Activated T-cell treated with anti-CD3 and anti-CD28 coated beads, Interleukin-2, amount 50 U/mL, for 24 hours (primary cell): ENCODE data around the gene VPS26B.
"Not testable (repeated sequence)": the region's sequence is repeated elsewhere in the genome, so short reads cannot be mapped to it uniquely, and the experiment has no call there.

Source experiments
- DNase-seq: peaks from one replicate; pipeline ENCODE4 v3.0.0-alpha.2; 2020
- H3K27ac Mint-ChIP-seq: 2 replicates; pipeline ENCODE4 v1.8.0; 2020; ENCODE audit warnings: mild to moderate bottlenecking, mixed read lengths
- H3K27me3 Mint-ChIP-seq: 2 replicates; pipeline ENCODE4 v1.8.0; 2020; ENCODE audit warnings: mixed read lengths
- H3K36me3 Mint-ChIP-seq: 2 replicates; pipeline ENCODE4 v1.8.0; 2020; ENCODE audit warnings: low read depth, mixed read lengths
- H3K4me1 Mint-ChIP-seq: 2 replicates; pipeline ENCODE4 v1.8.0; 2020; ENCODE audit warnings: low read depth, mixed read lengths
- H3K4me3 Mint-ChIP-seq: 2 replicates; pipeline ENCODE4 v1.8.0; 2020; ENCODE audit warnings: mild to moderate bottlenecking, moderate library complexity, mixed read lengths
- H3K9me3 Mint-ChIP-seq: 2 replicates; pipeline ENCODE4 v1.8.0; 2020; ENCODE audit warnings: mixed read lengths

VPS26B gene

GRCh38 chr11:134275534-134276395 lies 51.3 kb downstream of the VPS26B start, which contains the start of gene GLB1L3:
GLB1L3 (plus strand) TSS chr11:134276379; CDS start chr11:134276741, 362 bp downstream.
- Mint-ChIP-seq H3K4me3 (peak within 1 kb of the TSS; percentile 87), H3K36me3 (peaks cover 18% of the 10 kb centered on the region), H3K27ac (peak within 1 kb of the TSS; percentile 92), H3K9me3 (no peaks in the 10 kb centered on the region), H3K4me1 (peaks cover 47% of the 10 kb centered on the region), H3K27me3 (peaks cover 12% of the 10 kb centered on the region)
- peak; percentile 87 for DNase-seq

DNA sequence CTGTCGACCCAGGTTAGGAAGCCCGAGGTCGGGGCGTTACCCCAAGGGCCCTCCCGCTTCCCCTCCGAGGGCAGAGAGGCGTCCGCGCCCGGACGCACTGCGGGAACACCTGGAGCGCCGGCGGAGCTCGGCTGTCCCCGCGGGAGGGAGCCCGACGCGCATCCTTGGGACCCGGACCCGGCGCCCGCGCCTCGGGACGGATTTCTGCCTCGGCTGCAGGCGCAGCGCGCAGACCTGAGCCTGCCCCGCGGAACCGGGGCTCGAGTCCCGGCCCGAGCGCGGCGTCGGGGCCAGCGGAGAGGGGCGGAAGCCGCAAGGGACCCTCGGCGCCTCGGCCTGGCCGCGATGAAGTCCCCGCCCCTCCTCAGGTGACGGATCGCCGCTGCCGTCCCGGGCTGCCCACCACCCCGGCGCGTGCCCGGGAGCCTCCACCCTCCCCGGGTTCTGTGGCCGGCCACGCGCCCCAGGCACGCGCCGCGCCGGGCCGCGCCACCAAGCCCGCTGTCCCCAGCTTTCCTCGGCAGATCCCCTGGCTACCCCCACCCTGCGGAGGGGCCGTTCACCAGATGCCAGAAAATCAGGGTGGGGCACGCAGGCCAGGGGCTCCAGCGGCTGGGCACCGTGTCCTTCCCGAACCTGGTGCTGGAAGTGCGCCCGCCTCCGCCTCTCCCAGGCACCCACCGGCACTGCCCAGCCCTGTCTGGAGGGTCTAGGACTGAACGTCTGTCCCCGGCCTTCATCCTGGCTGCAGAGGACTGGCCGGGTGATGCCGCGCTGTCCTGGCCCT lies 52.1 kb downstream of the VPS26B start:
- no peaks in the 10 kb centered on the region for H3K9me3 Mint-ChIP-seq
- peak overlapping the region; percentile 92 for H3K27ac Mint-ChIP-seq
- H3K4me1 Mint-ChIP-seq, result peaks cover 41% of the 10 kb centered on the region

DNA sequence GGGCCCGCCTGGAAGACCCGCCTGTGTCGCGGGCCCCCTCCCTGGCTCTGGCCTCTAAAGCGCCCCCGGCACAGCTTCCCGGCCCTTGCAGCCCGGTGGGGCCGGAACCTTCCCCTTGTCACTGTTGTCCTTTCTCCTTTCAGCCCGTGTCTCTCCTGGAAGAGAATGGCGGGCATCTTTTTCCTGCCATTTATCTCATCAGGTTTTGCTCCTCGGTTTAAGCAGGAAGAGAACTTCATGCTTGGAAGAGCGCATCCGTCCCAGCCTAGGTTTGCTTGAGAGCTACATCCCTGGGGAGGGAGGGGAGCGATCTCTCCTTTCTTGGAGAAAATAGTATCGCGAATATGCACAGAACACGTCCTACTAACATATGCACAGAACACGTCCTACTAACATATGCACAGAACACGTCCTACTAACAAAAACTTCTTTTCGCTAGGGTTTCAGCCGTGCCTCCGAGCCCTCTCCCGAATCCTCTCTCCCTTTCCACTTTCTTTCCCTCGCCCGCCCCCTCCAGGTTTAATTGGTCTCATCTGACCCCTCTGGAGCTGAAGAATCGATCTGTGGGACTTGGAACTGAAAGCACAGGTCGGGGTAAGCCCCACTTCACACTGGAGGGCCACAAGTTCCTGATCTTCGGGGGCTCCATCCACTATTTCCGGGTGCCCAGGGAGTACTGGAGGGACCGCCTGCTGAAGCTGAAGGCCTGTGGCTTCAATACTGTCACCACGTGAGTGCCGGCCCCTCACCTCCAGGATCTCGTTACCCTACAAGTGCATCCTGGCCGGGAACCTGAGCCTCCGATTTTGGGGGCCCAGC lies 52.9 kb downstream of the VPS26B start:
- Mint-ChIP-seq H3K27ac (peak overlapping the region; percentile 55), H3K9me3 (no peaks in the 10 kb centered on the region), H3K36me3 (peaks cover 17% of the 10 kb centered on the region), H3K27me3 (peaks cover 13% of the 10 kb centered on the region), H3K4me1 (peaks cover 39% of the 10 kb centered on the region), H3K4me3 (peak overlapping the region; percentile 76)
- DNase-seq, result no peak

More for the DNA sequence above, 52.1 kb downstream of the VPS26B start:
- peak overlapping the region; percentile 87 for H3K4me3 Mint-ChIP-seq
- peak; percentile 50 for DNase-seq
- H3K36me3 Mint-ChIP-seq, result peaks cover 18% of the 10 kb centered on the region
- peaks cover 12% of the 10 kb centered on the region for H3K27me3 Mint-ChIP-seq

- Mint-ChIP-seq H3K27ac (no peak overlapping the region), H3K27me3 (peaks cover 15% of the 10 kb centered on the region)
These were observed 53.9 kb downstream of the VPS26B start for GRCh38 chr11:134278356-134278755.

GRCh38 chr11:134281635-134282034 lies 57.2 kb downstream of the VPS26B start:
- DNase-seq, H3K9me3 Mint-ChIP-seq, H3K27ac Mint-ChIP-seq, H3K4me1 Mint-ChIP-seq, H3K36me3 Mint-ChIP-seq, H3K4me3 Mint-ChIP-seq: not testable (repeated sequence)
- peaks cover 15% of the 10 kb centered on the region for H3K27me3 Mint-ChIP-seq

More at GRCh38 chr11:134278356-134278755, 53.9 kb downstream of the VPS26B start:
- H3K9me3 Mint-ChIP-seq, result no peaks in the 10 kb centered on the region
- no peak overlapping the region for H3K4me3 Mint-ChIP-seq
- peaks cover 10% of the 10 kb centered on the region for H3K36me3 Mint-ChIP-seq
- no peak for DNase-seq
- H3K4me1 Mint-ChIP-seq, result peaks cover 30% of the 10 kb centered on the region

DNA sequence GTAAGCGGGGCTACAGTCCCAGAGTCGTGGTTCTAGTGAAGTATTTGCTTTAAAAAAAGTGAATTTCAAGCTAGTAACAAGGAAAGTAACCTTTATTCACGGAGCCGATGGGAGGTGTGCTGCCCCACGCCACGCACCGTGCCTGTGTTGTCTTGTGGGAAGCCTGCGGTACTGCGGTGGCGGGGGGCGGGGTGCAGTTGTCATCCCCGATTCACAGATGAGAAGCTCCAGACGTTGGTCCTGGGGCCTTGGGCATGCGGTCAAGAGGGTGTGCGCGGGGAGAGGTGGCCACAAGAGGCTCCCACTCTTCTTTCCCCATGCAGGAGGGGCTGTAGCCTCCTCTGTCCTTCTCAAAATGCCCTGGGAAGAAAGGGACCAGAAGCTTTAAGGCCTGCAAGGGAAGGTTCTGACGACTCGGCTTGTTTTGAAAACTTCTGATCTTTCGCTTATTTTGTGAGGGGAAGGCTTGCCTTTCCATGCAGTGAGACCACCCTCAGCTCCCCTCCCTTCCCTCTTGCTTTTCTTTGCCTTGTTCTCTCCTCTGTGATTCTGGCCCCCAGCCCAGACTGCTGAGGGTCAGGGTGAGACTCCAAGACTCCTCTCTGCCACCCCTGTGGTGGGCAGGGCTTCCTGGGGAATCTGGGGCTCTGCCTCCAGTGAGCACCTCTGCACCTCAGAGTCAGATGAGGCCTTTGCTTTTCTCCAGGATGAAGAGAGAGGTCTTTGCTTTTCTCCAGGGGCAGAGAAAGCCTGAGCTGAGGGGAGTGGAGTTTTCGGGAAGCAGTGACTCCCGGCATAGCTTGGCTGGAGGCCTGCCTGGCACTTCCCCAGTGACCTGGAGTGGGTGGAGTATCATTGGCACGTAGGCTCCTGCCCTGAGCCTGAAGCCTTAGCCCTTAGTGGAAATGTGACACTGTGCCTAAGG lies 57.9 kb downstream of the VPS26B start:
- no peaks in the 10 kb centered on the region for H3K9me3 Mint-ChIP-seq
- H3K36me3 Mint-ChIP-seq, result peaks cover 7% of the 10 kb centered on the region
- no peak overlapping the region for H3K4me3 Mint-ChIP-seq
- H3K27ac Mint-ChIP-seq, result no peak overlapping the region
- peaks cover 11% of the 10 kb centered on the region for H3K27me3 Mint-ChIP-seq
- DNase-seq, result no peak
- H3K4me1 Mint-ChIP-seq, result peaks cover under 1% of the 10 kb centered on the region

DNA sequence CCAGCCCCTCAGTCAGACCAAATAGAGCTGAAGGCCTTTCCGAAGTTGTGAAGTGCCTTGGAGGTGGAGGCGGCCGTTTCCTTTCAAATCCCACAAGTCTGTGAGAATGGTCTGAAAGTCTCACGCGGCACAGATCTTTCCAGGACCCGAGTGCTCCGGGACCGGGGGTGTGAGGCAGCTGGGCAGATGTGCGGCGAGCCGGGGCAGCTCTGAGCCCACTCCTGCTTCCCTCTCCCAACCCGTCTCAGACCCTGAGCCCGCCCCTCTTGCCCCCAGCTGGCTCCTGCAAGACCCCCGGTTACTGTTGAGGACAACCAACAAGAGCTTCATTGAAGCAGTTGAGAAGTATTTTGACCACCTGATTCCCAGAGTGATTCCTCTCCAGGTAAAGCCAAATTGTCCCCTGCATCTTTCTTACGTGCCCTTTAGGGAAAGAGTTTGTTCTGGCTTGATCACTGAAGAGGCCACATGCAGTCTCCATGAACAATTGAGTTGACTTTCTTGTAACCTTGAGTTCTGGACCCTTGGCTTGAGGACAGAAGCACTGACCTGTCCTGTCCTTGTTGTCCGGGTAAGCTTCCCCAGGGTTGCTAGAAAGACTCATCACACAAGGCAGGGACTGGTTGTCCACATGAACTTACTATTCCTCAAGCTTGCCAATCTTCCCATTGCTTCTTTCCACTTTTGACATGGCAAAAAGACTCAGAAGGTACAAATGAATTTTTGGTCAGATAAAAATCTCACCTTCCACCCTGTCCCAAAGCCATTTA lies 59.2 kb downstream of the VPS26B start:
- H3K36me3 Mint-ChIP-seq, result peaks cover 7% of the 10 kb centered on the region
- H3K27ac Mint-ChIP-seq, result no peak overlapping the region

GRCh38 chr11:134284349-134284748 lies 59.9 kb downstream of the VPS26B start:
- DNase-seq, H3K9me3 Mint-ChIP-seq, H3K4me1 Mint-ChIP-seq, H3K27ac Mint-ChIP-seq, H3K36me3 Mint-ChIP-seq, H3K4me3 Mint-ChIP-seq, H3K27me3 Mint-ChIP-seq: not testable (repeated sequence)

More for the DNA sequence above, 59.2 kb downstream of the VPS26B start:
- H3K9me3 Mint-ChIP-seq, result no peaks in the 10 kb centered on the region
- H3K4me1 Mint-ChIP-seq, result no peaks in the 10 kb centered on the region
- H3K27me3 Mint-ChIP-seq, result peaks cover 4% of the 10 kb centered on the region
- no peak for DNase-seq
- H3K4me3 Mint-ChIP-seq, result no peak overlapping the region

DNA sequence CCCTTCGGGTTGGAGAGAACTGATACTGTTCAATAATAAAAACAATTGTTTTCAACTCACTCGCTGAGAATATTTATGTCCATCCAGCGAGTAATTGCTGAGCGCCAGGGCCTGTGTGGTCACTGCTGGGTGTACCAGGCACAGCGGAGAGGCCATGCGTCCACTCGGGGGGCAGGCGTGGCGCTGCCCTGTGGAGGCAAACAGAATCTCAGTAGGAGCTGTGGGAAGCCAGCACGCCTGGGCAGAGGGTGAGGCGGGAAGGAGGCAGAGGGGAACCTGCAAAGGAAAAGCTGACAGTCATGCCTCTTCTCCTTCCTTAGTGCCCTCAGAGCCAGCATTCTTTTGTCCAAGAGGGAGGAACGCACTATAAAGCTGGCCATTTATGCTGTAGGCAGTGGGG lies 63.1 kb downstream of the VPS26B start:
- no peak overlapping the region for H3K4me3 Mint-ChIP-seq
- H3K4me1 Mint-ChIP-seq, result no peaks in the 10 kb centered on the region
- no peak overlapping the region for H3K27ac Mint-ChIP-seq
- H3K36me3 Mint-ChIP-seq, result peaks cover 7% of the 10 kb centered on the region
- peaks cover under 1% of the 10 kb centered on the region for H3K27me3 Mint-ChIP-seq
- H3K9me3 Mint-ChIP-seq, result no peaks in the 10 kb centered on the region
- DNase-seq, result no peak

DNA sequence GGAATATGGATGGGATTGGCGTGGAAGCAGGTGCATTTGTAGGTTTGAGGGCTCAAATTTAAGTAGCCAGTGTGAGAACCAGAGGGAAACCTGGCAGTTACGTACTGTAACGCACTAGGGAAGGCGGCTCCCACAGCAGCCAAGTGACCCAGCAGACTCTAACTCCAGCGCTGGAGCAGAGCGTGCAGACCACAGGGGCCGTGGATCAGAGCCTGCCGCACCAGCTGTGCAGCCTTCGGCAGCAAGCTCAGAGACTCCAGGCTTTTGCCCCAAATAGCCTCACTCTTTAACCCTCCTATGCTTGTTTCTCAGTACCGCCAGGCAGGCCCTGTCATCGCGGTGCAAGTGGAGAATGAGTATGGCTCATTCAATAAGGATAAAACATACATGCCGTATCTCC lies 64.0 kb downstream of the VPS26B start:
- no peak for DNase-seq
- Mint-ChIP-seq H3K36me3 (peaks cover 7% of the 10 kb centered on the region), H3K27ac (no peak overlapping the region), H3K9me3 (no peaks in the 10 kb centered on the region), H3K4me3 (no peak overlapping the region), H3K4me1 (no peaks in the 10 kb centered on the region), H3K27me3 (no peaks in the 10 kb centered on the region)

- Mint-ChIP-seq H3K4me1 (no peaks in the 10 kb centered on the region), H3K27me3 (no peaks in the 10 kb centered on the region), H3K4me3 (no peak overlapping the region), H3K36me3 (peaks cover under 1% of the 10 kb centered on the region), H3K9me3 (no peaks in the 10 kb centered on the region), H3K27ac (no peak overlapping the region)
- DNase-seq, result no peak
These were observed 64.7 kb downstream of the VPS26B start for GRCh38 chr11:134289167-134289566.

GRCh38 chr11:134289789-134290188 lies 65.3 kb downstream of the VPS26B start:
- Mint-ChIP-seq H3K4me1 (no peaks in the 10 kb centered on the region), H3K4me3 (no peak overlapping the region), H3K27me3 (no peaks in the 10 kb centered on the region), H3K27ac (no peak overlapping the region), H3K36me3 (no peaks in the 10 kb centered on the region), H3K9me3 (no peaks in the 10 kb centered on the region)
- DNase-seq, result no peak

- H3K9me3 Mint-ChIP-seq, result no peaks in the 10 kb centered on the region
- H3K27me3 Mint-ChIP-seq, result no peaks in the 10 kb centered on the region
- H3K4me3 Mint-ChIP-seq, result no peak overlapping the region
- DNase-seq, result no peak
- H3K4me1 Mint-ChIP-seq, result no peaks in the 10 kb centered on the region
- no peaks in the 10 kb centered on the region for H3K36me3 Mint-ChIP-seq
- H3K27ac Mint-ChIP-seq, result no peak overlapping the region
These were observed 66.2 kb downstream of the VPS26B start for GRCh38 chr11:134290646-134291045.
